SU-DHL-6 (cell line): ENCODE results near the gene DCT.

ENCODE experiments used
- H2AFZ ChIP-seq: fragments of 200-600 bp; sonication (generic); 2 replicates; pipeline ENCODE4 v1.6.1; 2014; ENCODE audit warnings: low read depth, mild to moderate bottlenecking, moderate library complexity, mixed read lengths, antibody characterized with exemption, low read length; ENCODE audit not compliant: severe bottlenecking
- H3F3A ChIP-seq: fragments of 200-600 bp; shearing (Covaris generic); 2 replicates; pipeline ENCODE4 v1.6.0; 2016; ENCODE audit warnings: antibody characterized with exemption, mild to moderate bottlenecking; ENCODE audit not compliant: insufficient read depth
- H3K27ac ChIP-seq: fragments of 200-600 bp; sonication (generic); 2 replicates; pipeline ENCODE4 v1.5.1; 2016; ENCODE audit warnings: low read depth, mild to moderate bottlenecking, low read length, moderate library complexity, mixed read lengths
- H3K27me3 ChIP-seq: fragments of 200-600 bp; sonication (generic), shearing (Covaris generic); 2 replicates; pipeline ENCODE4 v1.6.0; 2014; ENCODE audit warnings: mild to moderate bottlenecking, low read length
- H3K36me3 ChIP-seq: fragments of 200-600 bp; sonication (generic); 2 replicates; pipeline ENCODE4 v1.6.1; 2014; ENCODE audit warnings: mild to moderate bottlenecking, low read length, mixed read lengths
- H3K4me2 ChIP-seq: fragments of 300-600, 200-600 bp; shearing (Covaris generic), sonication (generic); 2 replicates; pipeline ENCODE4 v1.6.0; 2014; ENCODE audit warnings: low read length, low read depth, mild to moderate bottlenecking; ENCODE audit not compliant: poor library complexity, severe bottlenecking
- H3K4me3 ChIP-seq: fragments of 200-600 bp; sonication (generic); 2 replicates; pipeline ENCODE4 v1.5.1; 2014; ENCODE audit warnings: antibody characterized with exemption, low read length, mild to moderate bottlenecking, mixed read lengths; ENCODE audit not compliant: insufficient read depth, poor library complexity, severe bottlenecking
- H3K79me2 ChIP-seq: fragments of 200-600 bp; sonication (generic); 2 replicates; pipeline ENCODE4 v1.6.1; 2014; ENCODE audit warnings: mild to moderate bottlenecking, low read length, moderate library complexity; ENCODE audit not compliant: insufficient read depth
- H3K9ac ChIP-seq: fragments of 200-600 bp; sonication (generic); 2 replicates; pipeline ENCODE4 v1.7.0; 2014; ENCODE audit warnings: mild to moderate bottlenecking, low read length
- H3K9me2 ChIP-seq: fragments of 200-600 bp; sonication (generic); replicated peaks from 2 replicates; pipeline ENCODE4 v1.6.1; 2014; ENCODE audit warnings: low read length; ENCODE audit not compliant: insufficient read depth
- H3K9me3 ChIP-seq: fragments of 200-600 bp; sonication (generic); 2 replicates; pipeline ENCODE4 v1.6.1; 2014; ENCODE audit warnings: low read length, mixed read lengths; ENCODE audit not compliant: insufficient read depth
- H4K20me1 ChIP-seq: fragments of 200-600 bp; sonication (generic); 2 replicates; pipeline ENCODE4 v1.6.1; 2014; ENCODE audit warnings: low read depth, mild to moderate bottlenecking, antibody characterized with exemption, low read length, moderate library complexity, mixed read lengths
- EZH2phosphoT487 ChIP-seq: fragments of 200-600 bp; sonication (generic), shearing (Covaris generic); conservative IDR thresholded peaks from 2 replicates; pipeline ENCODE4 v1.6.1; 2018; ENCODE audit warnings: mild to moderate bottlenecking, antibody characterized with exemption, low read length, moderate library complexity, mixed read lengths
- TF ChIP-seq, protein P1 (sequence below): fragments of 200-600 bp; sonication (generic); IDR thresholded peaks from one replicate; pipeline ENCODE4 v1.5.1; 2017; ENCODE audit warnings: antibody characterized with exemption, mild to moderate bottlenecking, low read length, moderate library complexity; ENCODE audit not compliant: insufficient read depth, poor library complexity, severe bottlenecking

The DCT gene

DNA sequence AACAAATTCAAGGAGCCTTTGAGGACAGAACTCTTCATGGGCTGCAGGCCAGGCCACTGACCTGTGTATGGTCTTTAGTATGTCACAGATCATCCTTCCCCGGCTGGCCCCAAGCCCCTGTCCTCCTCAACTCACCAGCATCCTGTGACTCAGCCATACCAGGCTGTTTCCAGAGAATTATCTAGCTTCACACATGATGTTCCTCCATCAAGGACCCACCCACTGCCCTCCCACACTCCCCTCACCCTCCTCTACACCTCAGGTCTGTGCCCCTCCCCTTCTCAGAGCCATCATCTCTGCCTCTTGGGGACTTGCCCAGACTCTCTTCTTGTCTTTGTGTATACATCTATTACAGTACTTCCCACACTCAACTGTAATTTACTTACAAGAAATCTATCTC, 14.7 kb downstream of the DCT start:
- Histone ChIP-seq H3K79me2 (no peaks in the 10 kb centered on the region), H3K9me3 (no peaks in the 10 kb centered on the region), H3K27me3 (no peaks in the 10 kb centered on the region), H2AFZ (no peak overlapping the region), H3K27ac (no peak overlapping the region), H3F3A (no peaks in the 10 kb centered on the region), H3K4me2 (no peak overlapping the region), H3K9ac (no peak overlapping the region), H3K36me3 (no peaks in the 10 kb centered on the region), H3K9me2 (no peaks in the 10 kb centered on the region), H3K4me3 (no peak overlapping the region), H4K20me1 (no peaks in the 10 kb centered on the region)
- TF ChIP-seq EZH2phosphoT487, result no peak
- TF ChIP-seq, protein P1, sequence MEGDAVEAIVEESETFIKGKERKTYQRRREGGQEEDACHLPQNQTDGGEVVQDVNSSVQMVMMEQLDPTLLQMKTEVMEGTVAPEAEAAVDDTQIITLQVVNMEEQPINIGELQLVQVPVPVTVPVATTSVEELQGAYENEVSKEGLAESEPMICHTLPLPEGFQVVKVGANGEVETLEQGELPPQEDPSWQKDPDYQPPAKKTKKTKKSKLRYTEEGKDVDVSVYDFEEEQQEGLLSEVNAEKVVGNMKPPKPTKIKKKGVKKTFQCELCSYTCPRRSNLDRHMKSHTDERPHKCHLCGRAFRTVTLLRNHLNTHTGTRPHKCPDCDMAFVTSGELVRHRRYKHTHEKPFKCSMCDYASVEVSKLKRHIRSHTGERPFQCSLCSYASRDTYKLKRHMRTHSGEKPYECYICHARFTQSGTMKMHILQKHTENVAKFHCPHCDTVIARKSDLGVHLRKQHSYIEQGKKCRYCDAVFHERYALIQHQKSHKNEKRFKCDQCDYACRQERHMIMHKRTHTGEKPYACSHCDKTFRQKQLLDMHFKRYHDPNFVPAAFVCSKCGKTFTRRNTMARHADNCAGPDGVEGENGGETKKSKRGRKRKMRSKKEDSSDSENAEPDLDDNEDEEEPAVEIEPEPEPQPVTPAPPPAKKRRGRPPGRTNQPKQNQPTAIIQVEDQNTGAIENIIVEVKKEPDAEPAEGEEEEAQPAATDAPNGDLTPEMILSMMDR, result no peak

DNA sequence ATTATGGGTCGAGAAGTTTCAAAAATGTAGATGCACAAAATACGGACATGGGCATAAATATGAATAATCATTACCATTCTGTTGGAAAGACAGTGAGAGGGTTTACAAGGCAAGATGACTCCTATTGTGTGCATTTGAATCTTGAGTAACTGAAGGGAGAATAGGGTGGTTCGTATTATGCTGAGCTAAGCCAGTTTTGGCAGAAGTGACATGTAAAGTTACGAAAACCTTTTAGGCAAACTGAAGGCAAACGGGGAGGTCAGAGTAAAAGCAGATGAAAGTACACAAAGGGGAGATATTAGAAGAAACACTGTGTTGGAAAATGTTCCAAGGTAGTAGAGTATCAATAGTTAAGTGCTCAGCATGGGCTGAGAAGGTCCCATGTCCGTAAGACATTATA, 16.8 kb downstream of the DCT start:
- H3K9ac ChIP-seq, result no peak overlapping the region
- no peaks in the 10 kb centered on the region for H3K36me3 ChIP-seq
- H3K4me3 ChIP-seq, result no peak overlapping the region
- H3K79me2 ChIP-seq, result no peaks in the 10 kb centered on the region
- no peak overlapping the region for H2AFZ ChIP-seq
- no peaks in the 10 kb centered on the region for H3K9me2 ChIP-seq
- H3K27ac ChIP-seq, result no peak overlapping the region
- H3K27me3 ChIP-seq, result no peaks in the 10 kb centered on the region
- no peaks in the 10 kb centered on the region for H3F3A ChIP-seq
- H3K9me3 ChIP-seq, result no peaks in the 10 kb centered on the region
- H3K4me2 ChIP-seq, result no peak overlapping the region
- no peak for TF ChIP-seq EZH2phosphoT487
- TF ChIP-seq, protein P1, result no peak
- H4K20me1 ChIP-seq, result no peaks in the 10 kb centered on the region

DNA sequence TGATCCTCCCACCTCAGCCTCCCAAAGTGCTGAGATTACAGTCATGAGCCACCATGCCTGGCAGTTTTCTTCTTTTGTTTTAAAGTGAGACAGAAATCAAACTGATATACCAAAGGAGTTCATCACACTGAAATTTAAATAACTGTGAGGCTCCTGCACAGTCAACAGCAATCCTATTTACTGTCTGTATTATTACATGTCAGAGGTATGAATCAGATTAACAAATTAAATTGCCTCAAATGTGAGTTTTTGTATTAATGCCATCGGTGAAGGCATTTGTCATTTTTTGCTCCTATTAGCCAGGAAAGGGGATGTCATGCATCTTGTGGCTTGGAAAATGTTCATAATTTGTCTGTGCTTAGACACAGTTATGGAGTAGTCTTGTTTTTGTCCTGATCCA, 20.4 kb downstream of the DCT start:
- H4K20me1 ChIP-seq, result no peaks in the 10 kb centered on the region
- H3K27me3 ChIP-seq, result no peaks in the 10 kb centered on the region
- H3K27ac ChIP-seq, result no peak overlapping the region
- TF ChIP-seq, protein P1, result no peak
- no peak for TF ChIP-seq EZH2phosphoT487
- H2AFZ ChIP-seq, result no peak overlapping the region
- no peak overlapping the region for H3K9ac ChIP-seq
- H3K36me3 ChIP-seq, result no peaks in the 10 kb centered on the region
- H3K4me2 ChIP-seq, result no peak overlapping the region
- no peaks in the 10 kb centered on the region for H3K79me2 ChIP-seq
- H3K9me2 ChIP-seq, result no peaks in the 10 kb centered on the region
- H3F3A ChIP-seq, result no peaks in the 10 kb centered on the region
- H3K4me3 ChIP-seq, result no peak overlapping the region
- H3K9me3 ChIP-seq, result no peaks in the 10 kb centered on the region

DNA sequence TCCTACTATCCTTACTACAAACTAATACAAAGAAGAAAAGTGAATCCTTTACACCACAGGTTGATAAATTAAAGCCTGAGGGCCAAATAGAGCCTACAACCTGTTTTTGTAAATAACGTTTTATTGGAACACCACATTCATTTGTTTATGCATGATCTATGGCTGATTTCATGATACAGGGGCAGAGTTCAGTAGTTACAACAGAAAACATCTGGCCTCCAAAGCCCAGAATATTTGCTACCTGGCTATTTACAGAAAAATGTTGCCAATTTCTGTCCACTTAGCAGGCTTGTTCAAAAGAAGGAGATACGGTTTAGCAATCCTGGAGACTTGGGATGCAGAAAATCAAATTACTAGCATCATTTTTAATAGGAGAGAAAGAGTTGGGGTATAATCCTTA, 24.1 kb downstream of the DCT start:
- H4K20me1 ChIP-seq, result no peaks in the 10 kb centered on the region
- TF ChIP-seq, protein P1, result no peak
- no peak for TF ChIP-seq EZH2phosphoT487
- H3K36me3 ChIP-seq, result no peaks in the 10 kb centered on the region
- H3K27me3 ChIP-seq, result no peaks in the 10 kb centered on the region
- no peak overlapping the region for H3K4me3 ChIP-seq
- no peak overlapping the region for H3K4me2 ChIP-seq
- no peaks in the 10 kb centered on the region for H3K9me3 ChIP-seq
- no peak overlapping the region for H3K27ac ChIP-seq
- H2AFZ ChIP-seq, result no peak overlapping the region
- H3K9ac ChIP-seq, result no peak overlapping the region
- no peaks in the 10 kb centered on the region for H3F3A ChIP-seq
- H3K9me2 ChIP-seq, result no peaks in the 10 kb centered on the region
- H3K79me2 ChIP-seq, result no peaks in the 10 kb centered on the region
